Mammary epithelial cell (primary cell): Measurements from ENCODE around the gene PTGDR2.

Source experiments
- EZH2 ChIP-seq: IDR thresholded peaks from 2 replicates; pipeline ENCODE4 v1.6.1; 2012; ENCODE audit warnings: low read length, inconsistent platforms, borderline replicate concordance
- TF ChIP-seq, protein P1 (sequence below), 2 donors: IDR thresholded peaks in 1 of 2; conservative IDR thresholded peaks in 1 of 2; 2 replicates each; pipeline ENCODE4 v1.5.1; 2011 to 2012; ENCODE audit warnings: inconsistent platforms in 2 of 2, low read length in 2 of 2, mild to moderate bottlenecking in 2 of 2, control low read depth in 1 of 2, low read depth in 1 of 2; ENCODE audit not compliant: insufficient read depth in 1 of 2; ENCODE audit errors: extremely low read depth in 1 of 2

GRCh38 chr11:60841797-60842667, 13.7 kb downstream of the PTGDR2 start, which contains the start of gene CCDC86:
- TF ChIP-seq, protein P1, sequence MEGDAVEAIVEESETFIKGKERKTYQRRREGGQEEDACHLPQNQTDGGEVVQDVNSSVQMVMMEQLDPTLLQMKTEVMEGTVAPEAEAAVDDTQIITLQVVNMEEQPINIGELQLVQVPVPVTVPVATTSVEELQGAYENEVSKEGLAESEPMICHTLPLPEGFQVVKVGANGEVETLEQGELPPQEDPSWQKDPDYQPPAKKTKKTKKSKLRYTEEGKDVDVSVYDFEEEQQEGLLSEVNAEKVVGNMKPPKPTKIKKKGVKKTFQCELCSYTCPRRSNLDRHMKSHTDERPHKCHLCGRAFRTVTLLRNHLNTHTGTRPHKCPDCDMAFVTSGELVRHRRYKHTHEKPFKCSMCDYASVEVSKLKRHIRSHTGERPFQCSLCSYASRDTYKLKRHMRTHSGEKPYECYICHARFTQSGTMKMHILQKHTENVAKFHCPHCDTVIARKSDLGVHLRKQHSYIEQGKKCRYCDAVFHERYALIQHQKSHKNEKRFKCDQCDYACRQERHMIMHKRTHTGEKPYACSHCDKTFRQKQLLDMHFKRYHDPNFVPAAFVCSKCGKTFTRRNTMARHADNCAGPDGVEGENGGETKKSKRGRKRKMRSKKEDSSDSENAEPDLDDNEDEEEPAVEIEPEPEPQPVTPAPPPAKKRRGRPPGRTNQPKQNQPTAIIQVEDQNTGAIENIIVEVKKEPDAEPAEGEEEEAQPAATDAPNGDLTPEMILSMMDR (conservative IDR thresholded peaks at IDR 0.05 in 1 of 2, IDR thresholded peaks at IDR 0.05 in 1 of 2; ENCODE audit: extremely low read depth in 1 of 2, insufficient read depth in 1 of 2, low read depth in 1 of 2, low read length in 2 of 2), result no peak
- no peak for TF ChIP-seq EZH2
